KG1 (cell line): ENCODE measurements around the gene THAP4.
A peak's percentile ranks its signal among the peaks of the same experiment; 100 is the strongest.
"Not testable (repeated sequence)": the region's sequence is repeated elsewhere in the genome, so short reads cannot be mapped to it uniquely, and the experiment has no call there.

Source experiments
- DNase-seq: peaks from one replicate; lab custom pipeline; 2025; lab: John Stamatoyannopoulos, UW

The THAP4 gene

DNA sequence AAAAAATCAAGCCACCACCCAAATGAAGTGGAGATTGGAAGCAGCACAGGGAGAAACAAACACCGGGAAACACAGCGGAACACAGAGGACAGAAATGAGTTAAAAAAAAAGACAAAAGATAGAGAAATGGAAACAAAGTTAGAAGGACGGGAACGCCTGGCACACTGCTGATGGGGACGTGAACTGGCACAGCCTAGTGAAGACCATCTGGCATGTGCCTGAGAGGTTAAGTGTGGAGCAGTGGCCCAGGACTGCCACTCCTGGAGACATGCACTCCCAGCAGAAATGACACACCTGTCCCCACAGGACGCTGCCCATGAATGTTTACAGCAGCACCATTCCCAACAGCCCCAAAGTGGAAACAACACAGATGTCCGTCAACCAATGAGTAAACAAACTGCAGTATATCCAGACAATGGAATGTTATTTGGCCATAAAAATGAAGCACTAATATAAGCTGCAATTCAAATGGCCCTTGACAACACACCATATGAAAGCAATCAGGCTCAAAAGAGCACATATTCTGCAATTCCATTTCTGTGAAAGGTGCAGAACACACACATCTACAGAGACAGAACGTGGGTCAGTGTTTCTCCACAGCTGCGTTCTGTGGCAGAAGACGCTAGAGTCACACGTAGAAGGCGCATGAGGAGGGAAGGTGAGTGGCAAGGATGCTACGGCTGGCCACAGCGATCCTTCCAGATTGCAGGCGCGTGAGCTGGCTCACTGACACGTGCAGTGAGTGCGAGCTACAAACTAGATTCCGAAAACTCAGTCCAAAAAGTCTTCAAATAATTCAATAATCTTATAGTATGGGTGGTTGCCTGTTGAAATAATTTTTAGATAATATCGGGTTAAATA is 24.6 kb downstream of the THAP4 start:
- no peak for DNase-seq

DNA sequence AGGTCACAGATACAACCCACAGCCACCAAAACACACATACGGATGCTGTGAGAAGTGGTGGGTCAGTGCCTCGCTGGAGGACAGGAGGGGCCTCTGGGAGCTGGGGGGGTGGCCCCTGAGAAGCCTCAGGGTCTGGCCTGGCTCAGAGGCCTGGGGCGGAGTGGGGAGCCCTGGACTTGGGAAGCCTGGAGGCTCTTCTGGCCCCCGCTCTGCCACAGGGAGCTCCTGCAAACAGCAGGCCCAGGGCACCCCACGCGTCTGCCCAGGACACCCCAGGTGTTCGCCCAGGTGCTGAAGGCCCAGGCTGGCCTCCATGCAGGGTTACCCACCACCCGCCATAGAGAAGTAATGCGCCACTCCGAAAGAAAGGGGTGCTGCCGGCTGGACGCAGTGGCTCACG is 25.9 kb downstream of the THAP4 start:
- DNase-seq, result no peak

DNA sequence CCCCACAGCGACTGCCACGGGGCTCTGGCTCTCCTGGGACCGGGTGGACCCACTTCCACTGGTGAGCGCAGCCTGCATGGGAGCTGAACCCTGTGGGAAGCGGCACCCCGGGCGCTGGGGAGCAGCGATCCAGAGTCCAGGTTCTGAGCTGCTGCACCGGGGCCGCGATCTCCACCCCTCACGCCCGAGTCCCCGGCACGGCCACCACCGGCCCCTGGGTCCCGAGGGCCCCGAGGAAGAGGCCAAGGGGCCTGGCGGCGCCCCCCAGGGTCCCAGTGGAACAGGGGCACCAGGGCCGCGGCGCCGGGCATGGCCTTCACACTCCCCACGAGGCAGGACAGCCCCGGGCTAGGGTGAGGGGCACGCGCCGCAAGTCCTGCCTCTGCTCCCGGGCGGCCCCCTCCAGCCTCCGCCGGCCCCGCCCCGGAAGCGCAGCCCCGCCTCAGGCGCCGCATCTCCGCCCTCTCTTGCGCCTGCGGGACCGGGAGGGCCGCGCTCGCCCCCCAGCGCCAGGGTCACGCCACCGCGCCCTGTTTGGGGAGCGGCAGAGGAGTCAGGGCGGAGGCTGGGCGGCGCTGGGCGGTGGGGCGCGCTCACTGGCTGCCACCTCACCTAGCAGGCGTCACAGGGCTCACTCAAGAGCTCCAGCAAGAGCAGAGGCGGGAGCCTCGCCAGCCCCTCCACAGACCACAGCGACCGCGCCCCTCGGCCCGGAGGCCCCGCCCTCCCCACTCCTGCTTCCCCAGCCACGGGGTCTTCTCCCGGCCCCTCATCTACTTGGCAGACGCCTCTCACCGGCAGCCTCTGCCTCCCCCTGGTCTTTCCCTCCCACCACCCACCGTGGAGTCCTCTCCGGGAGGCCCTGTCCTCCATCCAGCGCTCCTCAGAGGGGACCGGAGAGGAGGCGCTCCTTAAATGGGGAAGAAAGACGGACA is 26.8 kb downstream of the THAP4 start:
- DNase-seq, result peak; percentile 53

DNA sequence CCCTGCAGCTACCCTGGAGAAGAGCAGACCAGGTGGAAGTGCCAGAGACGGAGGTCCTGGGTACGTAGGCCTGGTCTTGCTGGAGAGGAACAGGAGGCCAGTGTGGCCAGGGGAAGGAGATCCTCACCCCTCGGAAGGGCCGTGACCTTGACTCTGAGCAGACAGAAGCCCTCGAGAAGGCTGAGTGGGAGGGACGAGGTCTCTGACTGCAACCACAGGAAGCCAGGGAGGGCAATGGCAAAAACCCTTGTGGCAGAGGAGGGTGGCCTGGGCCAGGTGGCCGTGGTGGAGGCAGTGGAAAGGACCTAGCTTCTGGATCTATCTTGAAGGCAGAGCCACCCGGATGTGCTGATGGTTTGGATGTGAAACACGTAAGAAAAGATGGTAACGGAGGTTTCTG is 28.1 kb downstream of the THAP4 start:
- no peak for DNase-seq

DNA sequence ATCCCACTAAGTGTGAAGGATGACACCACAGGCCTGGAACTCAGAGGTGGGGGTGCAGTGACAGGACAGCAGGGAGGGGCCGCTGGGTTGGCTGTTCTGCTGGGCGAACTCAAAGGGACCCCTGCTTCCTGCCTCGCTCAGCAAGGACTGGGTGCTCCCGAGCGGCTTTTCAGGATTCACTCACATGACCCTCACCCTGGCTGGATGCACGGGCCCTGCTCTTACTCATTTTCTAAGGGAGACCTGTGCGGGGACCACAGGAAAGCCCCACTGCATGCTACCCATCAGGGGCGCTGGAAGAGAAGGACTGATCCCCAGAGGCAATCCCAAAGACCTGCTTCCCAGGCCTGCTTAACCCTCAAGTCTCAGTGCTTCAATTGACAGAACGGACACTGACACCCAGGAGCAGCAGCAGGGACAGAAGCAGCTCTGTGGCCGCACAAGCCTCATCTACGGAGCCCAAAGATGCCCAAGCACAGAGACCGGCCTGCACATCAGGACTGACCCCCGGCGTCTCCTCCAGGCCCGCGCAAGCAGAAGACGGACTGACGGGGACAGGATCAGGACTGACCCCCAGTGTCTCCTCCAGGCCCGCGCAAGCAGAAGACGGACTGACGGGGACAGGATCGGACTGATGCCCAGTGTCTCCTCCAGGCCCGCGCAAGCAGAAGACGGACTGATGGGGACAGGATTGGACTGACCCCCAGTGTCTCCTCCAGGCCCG is 29.6 kb downstream of the THAP4 start:
- DNase-seq, result no peak

DNA sequence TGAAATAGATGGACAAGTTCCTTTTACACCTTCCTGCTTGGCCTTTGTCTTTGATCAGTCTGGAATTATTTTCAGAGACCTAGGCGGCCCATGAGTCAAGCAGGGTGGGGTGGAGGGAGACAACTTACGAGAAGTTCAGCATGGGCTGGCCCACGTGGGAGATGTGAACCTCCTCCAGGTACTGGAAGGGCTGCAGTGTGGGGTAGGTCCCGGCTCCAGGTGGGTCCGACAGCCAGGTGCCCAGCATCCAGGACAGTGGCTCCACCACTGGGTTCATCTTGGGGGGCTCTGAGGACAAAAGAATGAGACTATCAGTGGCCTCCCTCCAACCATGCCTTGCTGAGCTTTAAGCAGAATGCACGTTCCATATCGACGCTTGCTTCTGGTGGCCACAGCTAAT is 30.8 kb downstream of the THAP4 start:
- DNase-seq, result no peak

DNA sequence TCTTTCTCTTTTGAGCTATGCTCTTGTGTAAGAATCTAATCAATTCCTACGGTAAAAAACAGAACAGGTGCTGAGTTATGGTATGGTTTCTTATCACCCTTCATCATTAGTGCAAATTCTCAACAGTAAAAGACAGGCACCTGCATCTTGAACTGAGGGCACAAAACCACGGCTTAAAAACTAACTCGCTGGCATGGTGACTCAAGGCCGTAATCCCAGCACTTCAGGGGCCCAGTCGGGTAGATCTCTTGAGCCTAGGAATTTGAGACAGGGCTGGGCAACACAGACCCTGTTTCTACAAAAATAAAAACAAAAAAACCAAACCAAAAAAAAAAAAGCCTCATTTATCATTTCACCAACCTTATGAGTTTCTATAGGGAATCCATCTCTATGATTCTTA is 33.3 kb downstream of the THAP4 start:
- no peak for DNase-seq

DNA sequence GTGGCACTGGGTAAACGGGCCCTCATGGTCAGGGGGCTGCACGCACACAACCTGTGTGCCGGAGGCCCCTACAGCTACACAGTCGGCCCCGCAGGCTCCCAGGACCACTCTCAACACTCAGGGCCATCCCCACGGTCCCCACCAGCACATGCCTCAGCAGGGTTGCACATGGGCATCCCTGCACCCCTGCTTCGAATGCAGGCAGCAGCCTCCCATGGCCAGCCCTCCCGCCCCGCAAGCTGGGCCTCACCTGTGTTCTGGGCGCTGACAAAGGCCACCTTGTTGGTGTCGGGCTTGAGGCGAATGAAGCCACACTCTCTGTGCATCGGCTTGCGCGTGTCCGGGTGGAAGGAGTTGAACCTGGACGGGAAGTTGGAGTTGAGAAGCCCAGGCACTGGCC is 34.2 kb downstream of the THAP4 start:
- DNase-seq, result no peak

DNA sequence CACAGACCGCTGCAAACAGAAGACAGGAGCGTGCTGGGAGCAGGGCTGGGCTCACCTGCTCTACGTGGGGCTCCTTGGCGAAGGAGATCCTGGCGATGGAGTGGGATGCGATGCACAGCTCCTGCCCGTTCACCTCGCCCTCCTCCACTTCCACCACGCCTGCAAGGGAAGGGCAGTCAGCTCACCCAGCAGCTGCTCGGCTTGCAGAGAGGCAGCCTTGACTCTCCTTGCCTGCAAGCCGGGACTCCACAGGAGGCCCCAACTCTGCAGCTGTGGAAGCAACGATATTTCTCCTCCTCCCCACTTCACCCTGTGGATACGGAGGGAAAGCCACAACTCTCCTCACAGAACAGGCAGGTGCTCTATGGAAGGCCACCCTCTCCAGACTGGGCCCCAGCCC is 35.1 kb downstream of the THAP4 start:
- DNase-seq, result no peak

DNA sequence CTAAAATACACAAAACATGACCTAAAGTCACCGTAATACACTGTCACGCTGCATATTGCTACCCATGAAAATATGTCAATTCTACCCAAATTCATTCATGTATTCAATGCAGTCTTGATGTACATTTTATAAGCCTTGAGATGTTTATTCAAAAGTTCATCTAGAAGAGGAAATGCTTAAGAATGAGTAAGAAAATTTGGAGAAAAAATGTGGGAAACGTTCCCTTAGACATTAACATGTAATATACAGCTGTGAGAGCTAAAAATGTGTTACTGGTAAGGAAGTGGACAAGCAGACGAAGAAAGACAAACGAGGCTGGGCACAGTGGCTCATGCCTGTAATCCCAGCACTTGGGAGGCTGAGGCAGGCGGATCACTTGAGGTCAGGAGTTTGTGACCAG is 37.3 kb downstream of the THAP4 start:
- DNase-seq, result no peak

DNA sequence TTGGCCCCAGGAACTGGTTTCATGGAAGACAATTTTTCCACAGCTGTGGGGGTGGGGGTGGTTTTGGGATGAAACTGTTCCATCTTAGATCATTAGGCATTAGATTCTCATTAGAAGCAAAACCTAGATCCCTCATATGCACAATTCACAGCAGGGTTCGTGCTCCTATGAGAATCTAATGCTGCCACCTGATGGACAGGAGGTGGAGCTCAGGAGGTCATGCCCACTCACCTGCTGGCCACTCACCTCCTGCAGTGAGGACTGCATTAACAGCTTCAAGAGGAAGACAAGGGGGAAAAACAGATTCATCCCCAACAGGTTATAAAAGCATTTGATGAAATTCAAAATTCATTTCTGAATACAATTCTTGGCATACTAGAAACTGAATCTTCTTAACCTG is 38.5 kb downstream of the THAP4 start:
- no peak for DNase-seq

DNA sequence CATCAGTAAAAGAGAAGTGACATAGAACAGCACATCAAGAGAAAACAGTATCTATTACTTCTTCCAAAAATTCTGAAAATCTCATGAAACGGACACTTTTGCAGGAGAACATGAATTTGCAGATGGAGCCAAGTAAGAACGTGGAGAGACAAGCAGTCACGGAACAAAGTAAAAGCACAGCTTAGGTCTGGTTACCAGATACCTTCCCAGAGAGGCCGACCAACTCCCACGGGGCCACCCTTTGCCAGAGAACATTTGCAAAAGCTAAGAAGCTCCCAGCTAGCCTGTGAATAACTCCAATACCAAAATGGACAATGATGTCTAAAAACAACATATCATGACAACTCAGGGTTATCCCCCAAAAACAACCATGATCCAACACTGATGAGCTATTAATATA is 38.9 kb downstream of the THAP4 start:
- no peak for DNase-seq

DNA sequence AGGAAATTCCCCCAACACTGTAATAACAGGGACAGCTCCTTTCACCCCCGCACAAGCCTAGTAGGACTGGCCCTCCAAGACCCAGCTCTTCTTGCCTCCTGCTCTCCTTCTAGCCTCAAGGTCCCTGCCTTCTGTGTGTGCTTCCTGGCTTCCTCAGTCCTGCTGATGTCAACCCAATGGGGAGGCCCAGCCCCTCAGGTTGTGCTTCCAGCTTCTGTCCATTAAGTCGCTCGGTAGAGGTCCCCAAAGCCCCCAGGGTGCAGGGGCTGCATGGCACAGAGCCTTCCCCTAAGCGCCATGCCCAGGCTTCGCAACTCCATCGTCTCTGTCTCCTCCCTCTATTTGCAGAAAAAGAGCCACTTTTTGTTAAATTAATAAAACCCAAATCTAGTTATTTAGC is 39.4 kb downstream of the THAP4 start:
- no peak for DNase-seq

DNA sequence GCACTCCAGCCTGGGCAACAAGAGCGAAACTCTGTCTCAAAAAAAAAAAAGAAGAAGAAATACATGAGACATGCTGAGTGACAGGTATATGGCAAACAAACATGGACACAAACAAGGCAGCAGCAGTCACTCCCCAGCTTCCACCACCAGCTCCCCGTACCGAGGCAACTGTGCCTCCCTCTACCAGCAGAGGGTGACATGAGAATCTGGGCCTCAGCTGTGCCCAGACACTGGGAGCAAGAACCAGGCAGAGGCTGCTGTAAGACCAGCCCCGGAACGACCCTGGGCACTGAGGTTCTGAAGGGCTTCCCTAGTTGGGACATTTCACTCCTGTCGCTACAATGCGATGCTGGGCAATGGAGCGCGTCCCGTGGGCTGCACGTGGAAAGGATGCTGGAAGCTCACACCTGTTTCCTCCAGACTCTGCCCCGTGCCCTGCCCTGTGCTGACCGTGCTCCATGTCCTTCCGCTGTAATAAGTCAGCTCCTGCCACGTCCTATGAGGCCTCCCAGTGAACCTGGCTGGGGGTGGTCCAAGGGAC is 41.3 kb downstream of the THAP4 start:
- no peak for DNase-seq

DNA sequence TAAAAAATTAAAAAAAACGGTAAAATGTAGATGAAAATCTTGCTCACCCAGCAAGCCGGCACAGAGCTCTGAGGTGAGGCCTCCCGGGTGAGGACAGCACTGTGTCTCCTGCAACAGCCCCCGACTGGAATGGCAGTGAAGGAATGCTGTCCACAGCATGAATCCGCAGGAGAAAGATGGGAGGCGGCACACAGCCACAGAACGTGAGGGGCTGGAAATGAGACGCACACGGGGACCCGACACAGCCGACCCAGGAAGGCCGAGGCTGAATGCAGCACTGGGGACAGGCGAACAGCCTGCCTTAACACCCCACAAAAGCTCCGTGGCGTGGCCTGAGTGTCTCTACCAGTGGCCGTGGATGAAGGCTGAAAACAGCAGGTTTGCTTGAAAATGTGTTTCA is 43.7 kb downstream of the THAP4 start:
- DNase-seq, result no peak

DNA sequence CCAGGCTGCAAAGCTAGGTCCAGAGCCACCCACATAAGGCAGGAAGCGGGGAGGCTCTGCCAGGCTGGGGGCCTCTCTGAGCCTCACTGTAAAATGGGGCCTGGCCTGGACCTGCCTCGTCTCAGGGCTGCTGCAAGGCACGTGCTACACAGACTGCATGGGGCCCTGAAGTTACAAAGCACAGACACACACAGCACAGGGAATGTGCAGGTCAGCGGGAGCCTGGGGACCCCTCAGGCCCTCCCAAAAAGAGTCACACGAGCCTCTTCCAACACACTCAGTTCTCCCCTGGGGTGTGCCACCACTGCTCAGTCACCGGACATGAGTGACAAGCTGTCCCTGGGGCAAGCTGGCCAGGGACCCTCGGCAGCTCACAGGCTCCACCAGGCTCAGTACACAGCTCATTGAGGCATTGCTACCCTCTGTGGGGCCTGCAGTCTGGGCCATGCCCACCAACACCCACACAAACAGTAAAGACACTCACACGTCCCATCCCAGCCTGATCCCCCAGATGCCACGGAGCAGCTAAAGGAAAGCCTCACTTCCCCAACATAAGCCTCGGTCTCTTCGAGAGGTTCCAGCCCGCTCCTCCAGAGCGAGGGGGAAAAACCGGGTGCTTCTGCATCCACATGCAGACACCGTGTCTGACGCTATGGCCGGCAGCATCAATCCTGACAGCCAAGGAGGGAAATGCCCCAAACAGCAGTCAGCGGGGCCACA is 44.7 kb downstream of the THAP4 start:
- DNase-seq, result no peak

DNA sequence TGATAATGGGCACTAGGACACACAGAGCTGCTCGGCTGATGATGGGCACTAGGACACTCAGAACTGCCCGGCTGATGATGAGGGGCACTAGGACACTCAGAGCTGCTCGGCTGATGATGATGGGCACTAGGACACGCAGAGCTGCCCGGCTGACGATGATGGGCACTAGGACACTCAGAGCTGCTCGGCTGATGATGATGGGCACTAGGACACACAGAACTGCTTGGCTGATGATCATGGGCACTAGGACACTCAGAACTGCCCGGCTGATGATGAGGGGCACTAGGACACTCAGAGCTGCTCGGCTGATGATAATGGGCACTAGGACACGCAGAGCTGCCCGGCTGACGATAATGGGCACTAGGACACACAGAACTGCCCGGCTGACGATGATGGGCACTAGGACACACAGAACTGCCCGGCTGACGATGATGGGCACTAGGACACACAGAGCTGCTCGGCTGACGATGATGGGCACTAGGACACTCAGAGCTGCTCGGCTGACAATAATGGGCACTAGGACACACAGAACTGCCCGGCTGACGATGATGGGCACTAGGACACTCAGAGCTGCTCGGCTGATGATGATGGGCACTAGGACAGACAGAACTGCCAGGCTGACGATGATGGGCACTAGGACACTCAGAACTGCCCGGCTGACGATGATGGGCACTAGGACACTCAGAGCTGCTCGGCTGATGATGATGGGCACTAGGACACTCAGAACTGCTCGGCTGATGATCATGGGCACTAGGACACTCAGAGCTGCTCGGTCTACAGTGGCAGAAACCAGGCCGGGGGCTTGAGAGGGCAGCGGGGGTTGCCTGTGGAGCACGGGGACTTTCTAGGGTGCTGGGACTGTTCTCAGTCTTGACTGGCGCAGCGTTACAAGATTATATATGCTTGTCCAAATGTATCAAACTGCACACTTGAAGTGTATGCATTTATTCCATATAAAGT is 46.2 kb downstream of the THAP4 start:
- DNase-seq, result not testable (repeated sequence)

DNA sequence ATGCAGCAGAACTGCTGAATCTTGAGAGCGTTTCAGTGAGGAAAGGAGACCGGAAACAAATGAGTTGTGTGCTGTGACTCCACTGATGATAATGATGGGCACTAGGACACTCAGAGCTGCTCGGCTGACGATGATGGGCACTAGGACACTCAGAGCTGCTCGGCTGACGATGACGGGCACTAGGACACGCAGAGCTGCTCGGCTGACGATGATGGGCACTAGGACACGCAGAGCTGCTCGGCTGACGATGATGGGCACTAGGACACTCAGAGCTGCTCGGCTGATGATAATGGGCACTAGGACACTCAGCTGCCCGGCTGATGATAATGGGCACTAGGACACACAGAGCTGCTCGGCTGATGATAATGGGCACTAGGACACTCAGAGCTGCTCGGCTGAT is 47.1 kb downstream of the THAP4 start:
- not testable (repeated sequence) for DNase-seq

DNA sequence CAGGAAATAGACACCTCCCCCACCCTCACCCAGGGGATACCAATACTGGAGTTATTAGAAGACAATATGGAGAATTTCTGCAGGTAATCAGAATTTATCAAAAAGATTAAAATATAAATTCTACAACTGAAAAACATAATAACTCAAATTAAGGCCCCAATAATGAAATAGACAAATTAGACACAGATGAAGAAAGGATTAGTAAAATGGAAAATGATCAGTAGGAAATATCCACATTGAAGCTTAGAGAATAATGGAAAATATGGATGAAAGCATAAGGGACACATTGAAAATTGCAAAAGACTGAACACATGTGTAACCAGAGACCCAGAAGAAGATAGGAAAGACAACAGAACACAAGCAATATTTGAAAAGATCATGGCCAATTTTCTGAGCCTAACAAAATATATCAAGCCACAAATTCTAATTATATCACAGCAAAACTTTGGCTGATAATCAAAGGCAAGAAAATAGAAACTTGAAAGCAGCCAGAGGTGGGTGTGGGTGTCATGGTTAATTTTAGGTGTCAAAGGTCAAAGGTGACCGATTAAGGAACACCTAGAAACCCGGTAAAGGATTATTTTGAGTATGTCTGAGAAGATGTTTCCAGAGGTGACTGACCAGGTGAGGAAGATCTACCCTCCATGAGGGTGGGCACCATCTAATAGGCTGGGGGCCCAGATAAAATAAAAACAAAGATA is 50.2 kb downstream of the THAP4 start:
- no peak for DNase-seq

DNA sequence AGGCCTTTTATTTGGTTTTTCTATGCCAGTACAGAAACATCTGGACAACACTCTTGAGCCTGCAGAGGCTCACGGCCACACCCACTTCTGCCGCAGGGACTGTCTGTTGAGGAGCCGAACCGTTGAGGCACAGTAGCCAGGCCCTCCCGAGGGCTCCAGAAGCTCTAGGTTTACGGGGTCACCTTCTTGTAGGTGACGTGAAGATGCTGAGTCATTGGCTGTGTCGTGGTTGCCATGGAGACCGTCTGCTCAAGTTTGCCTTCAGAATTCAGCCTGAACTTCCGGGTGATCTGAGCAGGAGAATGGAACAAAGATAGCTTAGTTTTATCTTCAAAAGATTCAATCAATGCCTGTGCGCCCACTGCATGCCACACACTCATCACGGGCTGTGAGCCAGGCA is 52.5 kb downstream of the THAP4 start:
- no peak for DNase-seq
